Ovary (tissue), 9 donors: ENCODE measurements around the gene LRRC61. TPM values are rescaled to one million over a fixed set of nuclear protein-coding genes. Genes with fewer than 3 reads are reported as not detected.
A peak's percentile ranks its signal among the peaks of the same experiment; 100 is the strongest.

Experiments used
- DNase-seq, 5 donors: peaks; one replicate each; pipeline ENCODE4 v3.0.0-alpha.2; 2019 to 2020
- H3K27ac ChIP-seq, 2 donors: fragments of 200-600 bp; one replicate each; pipeline versions ENCODE4 v1.5.1 to v1.8.0; 2019 to 2022
- H3K27me3 ChIP-seq: fragments of 200-600 bp; one replicate; pipeline ENCODE4 v1.8.0; 2022
- H3K36me3 ChIP-seq: fragments of 200-600 bp; sonication (generic); one replicate; pipeline ENCODE4 v1.5.1; 2019
- H3K4me1 ChIP-seq: one replicate; pipeline ENCODE4 v1.8.1; 2013; ENCODE audit warnings: mild to moderate bottlenecking, moderate library complexity; ENCODE audit not compliant: insufficient read depth
- H3K4me3 ChIP-seq: fragments of 200-600 bp; sonication (generic); one replicate; pipeline ENCODE4 v1.5.1; 2017
- H3K9me3 ChIP-seq, 2 donors: fragments of 200-600 bp in 1 of 2; sonication (generic) in 1 of 2; one replicate each; pipeline versions ENCODE4 v1.5.1 to v1.8.1; 2013 to 2019; ENCODE audit warnings: mild to moderate bottlenecking in 1 of 2, moderate library complexity in 1 of 2
- EP300 ChIP-seq: sonication (generic); formaldehyde crosslinking; IDR thresholded peaks from one replicate; pipeline ENCODE4 v1.6.1; 2017; ENCODE audit warnings: antibody characterized with exemption
- POLR2A ChIP-seq: fragments of 450-650 bp; IDR thresholded peaks from one replicate; pipeline ENCODE4 v1.6.1; 2017; ENCODE audit warnings: antibody characterized with exemption, mild to moderate bottlenecking, moderate library complexity
- WGBS, 3 donors: extraction: QIAGEN DNeasy Blood & Tissue Kit in 1 of 3; methylation state at CpG; one replicate each; pipeline versions ENCODE4 v1.1.5 to v1.1.7; 2013 to 2017; 5-methylcytosine and 5-hydroxymethylcytosine counted together
- intact Hi-C, 4 donors: fragments of 100-400 bp; cut with DNase I; formaldehyde crosslinking; loops; one replicate each; pipeline versions ENCODE4 v1.11.0 to v1.15.1; 2022 to 2023
- polyA plus RNA-seq, 2 donors: library from polyadenylated mRNA; stranded (reverse); fragments of 200-250 nt in 1 of 2; fragments of 350-450 nt in 1 of 2; fragmentation: Illumina TruSeq in 1 of 2; extraction: RNeasy Lipid Tissue Mini Kit (QIAGEN cat#74804) in 1 of 2; gene quantifications; one replicate each; pipeline ENCODE4 v1.2.3, GENCODE V29; 2013 to 2014
- total RNA-seq, 7 donors: library from RNA; depleted of rRNA in 2 of 7; stranded (reverse); fragments of >200 nt in 2 of 7; fragmentation: NEBNext Ultra II Directional in 3 of 7; extraction: Animal tissue kit (Norgen Biotek cat#: 25700) in 3 of 7; gene quantifications; one replicate each; pipeline versions ENCODE4 v1.1.0 to v1.2.4, GENCODE V29; 2016 to 2023
- TF ChIP-seq, protein P1 (sequence below), 3 donors: fragments of 450-650 bp in 2 of 3; fragments of 200-600 bp in 1 of 3; IDR thresholded peaks; one replicate each; pipeline versions ENCODE4 v1.5.1 to v1.8.0; 2016 to 2022; ENCODE audit warnings: antibody characterized with exemption in 3 of 3, mild to moderate bottlenecking in 1 of 3
- donor health status: DM: no; HTN: no; CAD: no; lungs with moderate emphysema.
- donor health status: DM: no; HTN: no; CAD: no.
- donor health status: Bipolar disorder and iron deficiency.
- donor health status: DM: yes; HTN: yes; CAD: no.
- donor health status: DM: no; HTN: no; CAD: no.
- donor health status: DM: yes; HTN: yes; CAD: no.

Gene LRRC61
- total and polyA plus RNA-seq, 9 donors = 3.0 to 34.9 (median 25.2) TPM

DNA sequence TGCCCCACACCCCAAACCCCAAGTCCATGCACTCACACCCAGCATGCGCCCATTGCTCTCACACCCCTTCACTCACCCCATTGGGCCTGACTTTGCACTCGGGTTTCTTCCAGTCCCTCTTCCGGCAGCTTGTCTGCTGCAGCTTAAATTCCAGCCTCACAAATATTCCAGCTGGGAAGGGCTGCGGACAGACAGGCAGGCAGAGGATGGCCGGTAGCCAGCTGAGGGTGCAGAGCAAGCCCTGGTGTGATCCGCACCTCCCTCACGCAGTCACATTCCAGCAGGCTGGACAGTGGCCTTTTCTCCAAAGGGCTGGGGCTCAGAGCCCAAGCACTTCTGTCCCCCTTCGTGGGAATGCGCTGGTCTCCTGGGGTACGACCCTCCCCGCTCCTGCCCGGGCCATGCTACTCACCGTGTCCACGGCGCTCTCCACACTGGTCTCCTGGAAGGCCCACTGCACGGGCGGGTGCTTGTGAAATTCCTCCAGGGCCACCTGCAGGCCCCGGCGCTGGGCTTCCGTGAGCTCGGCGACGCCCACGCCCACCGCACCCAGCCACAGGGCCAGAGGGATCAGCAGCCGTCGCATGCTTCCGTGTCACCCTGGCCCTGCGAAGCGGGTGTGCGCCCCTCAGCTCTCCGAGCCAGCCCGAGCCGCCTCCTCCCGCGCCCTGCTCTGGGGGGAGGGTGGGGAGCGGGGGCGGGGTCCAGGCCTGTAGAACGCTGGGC is 17.0 kb downstream of the LRRC61 start:
- Histone ChIP-seq H3K27ac (peak overlapping the region; percentile 95), H3K4me3 (peak overlapping the region; percentile 84), H3K9me3 (no peaks in the 10 kb centered on the region), H3K4me1 (peaks cover 24% of the 10 kb centered on the region), H3K27me3 (no peaks in the 10 kb centered on the region), H3K36me3 (no peaks in the 10 kb centered on the region)
- 3 to 24% (median 4%) methylated on average over 27 to 39 of the region's 39 CpGs for WGBS, 3 donors
- TF ChIP-seq, protein P1, sequence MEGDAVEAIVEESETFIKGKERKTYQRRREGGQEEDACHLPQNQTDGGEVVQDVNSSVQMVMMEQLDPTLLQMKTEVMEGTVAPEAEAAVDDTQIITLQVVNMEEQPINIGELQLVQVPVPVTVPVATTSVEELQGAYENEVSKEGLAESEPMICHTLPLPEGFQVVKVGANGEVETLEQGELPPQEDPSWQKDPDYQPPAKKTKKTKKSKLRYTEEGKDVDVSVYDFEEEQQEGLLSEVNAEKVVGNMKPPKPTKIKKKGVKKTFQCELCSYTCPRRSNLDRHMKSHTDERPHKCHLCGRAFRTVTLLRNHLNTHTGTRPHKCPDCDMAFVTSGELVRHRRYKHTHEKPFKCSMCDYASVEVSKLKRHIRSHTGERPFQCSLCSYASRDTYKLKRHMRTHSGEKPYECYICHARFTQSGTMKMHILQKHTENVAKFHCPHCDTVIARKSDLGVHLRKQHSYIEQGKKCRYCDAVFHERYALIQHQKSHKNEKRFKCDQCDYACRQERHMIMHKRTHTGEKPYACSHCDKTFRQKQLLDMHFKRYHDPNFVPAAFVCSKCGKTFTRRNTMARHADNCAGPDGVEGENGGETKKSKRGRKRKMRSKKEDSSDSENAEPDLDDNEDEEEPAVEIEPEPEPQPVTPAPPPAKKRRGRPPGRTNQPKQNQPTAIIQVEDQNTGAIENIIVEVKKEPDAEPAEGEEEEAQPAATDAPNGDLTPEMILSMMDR (IDR thresholded peaks at IDR 0.05) = no peak
- TF ChIP-seq EP300 (no peak), POLR2A (no peak)
- peak; percentile 56 to 75 (median 67) for DNase-seq
- intact Hi-C loops = loop anchor here in 1 of 4 donors (5.0 kb wide), 1 partner anchor 42 kb away; no protein-coding TSS in a partner anchor

DNA sequence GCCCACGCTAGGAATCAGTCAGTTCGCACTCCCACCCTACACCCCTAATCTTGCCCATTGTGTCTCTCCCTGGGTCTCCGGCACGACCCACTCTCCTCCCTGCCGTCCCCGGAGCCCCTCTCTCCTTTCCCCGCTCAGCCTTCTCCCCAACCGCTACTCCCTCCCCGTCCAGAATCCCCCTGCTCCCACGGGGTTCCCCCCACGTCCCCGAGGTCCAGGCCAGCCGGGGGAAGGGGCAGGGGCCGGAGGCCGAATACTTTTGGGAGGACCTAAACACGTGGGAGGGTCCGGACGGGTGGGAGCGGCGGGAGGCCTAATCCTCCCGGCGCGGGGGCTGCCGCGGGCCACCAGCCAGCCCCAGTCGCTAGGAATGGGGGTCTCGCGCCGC is 17.7 kb downstream of the LRRC61 start:
- Histone ChIP-seq H3K4me3 (peak overlapping the region; percentile 84), H3K27ac (peak overlapping the region; percentile 95), H3K9me3 (no peaks in the 10 kb centered on the region), H3K27me3 (no peaks in the 10 kb centered on the region), H3K36me3 (no peaks in the 10 kb centered on the region), H3K4me1 (peaks cover 19% of the 10 kb centered on the region)
- DNase-seq = peak in 4 of 5 donors; percentile 35 to 68 (median 66)
- TF ChIP-seq, protein P1 (IDR thresholded peaks at IDR 0.05) = no peak
- no peak for TF ChIP-seq EP300
- no peak for TF ChIP-seq POLR2A
- intact Hi-C loops = loop anchor here in 1 of 4 donors (5.0 kb wide), 1 partner anchor 41 kb away; no protein-coding TSS in a partner anchor
- WGBS, 3 donors = 0 to 2% (median 1%) methylated on average over 29 of the region's 29 CpGs

DNA sequence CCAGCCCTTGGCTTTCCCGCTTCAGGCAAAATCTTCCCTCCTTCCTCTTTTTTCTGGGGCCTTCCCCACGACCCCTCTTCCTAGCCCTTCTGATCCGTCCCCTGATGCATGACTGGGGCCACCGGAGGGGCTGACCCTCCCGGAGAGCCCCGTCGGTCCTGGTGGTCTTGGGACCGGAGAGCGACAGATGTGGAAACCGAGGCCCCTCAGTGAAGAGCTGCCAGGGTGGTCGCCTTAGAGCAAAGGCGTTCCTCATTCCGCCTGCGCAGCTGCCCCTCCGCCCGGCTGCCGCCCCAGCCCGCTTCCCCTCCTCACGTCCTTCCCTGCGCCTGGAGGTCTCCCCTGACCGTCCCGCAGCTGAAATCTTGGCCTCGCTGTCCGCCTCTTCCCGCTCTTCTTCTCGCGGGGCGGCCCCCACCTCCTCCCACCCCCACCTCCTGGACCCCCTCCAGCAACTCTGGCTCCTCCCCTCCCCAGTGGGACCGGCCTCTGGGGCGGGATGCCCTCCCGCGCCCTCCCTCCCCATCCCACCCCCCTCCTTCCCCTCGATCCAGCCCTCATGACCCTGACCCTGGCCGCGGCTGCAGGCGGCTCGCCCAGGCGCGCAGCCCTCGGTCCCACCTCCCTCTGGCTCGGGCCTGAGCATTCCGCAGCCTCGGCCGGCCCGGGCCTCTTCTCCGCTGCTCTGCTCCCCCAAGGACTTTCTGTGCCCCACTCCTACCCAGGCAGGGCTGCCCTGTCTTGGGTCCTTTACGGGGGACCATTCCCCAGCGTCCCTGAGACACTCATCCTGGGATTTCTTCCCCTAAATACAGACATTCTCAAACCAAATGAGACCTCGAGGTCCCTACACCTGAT is 18.3 kb downstream of the LRRC61 start, which contains the start of gene RARRES2:
Gene RARRES2, minus strand, starts transcription at position 367 of the 858 bp plus-strand sequence. CDS start 1,020 bp downstream, outside the sequence.
- DNase-seq = peak; percentile 90 to 95 (median 92)
- intact Hi-C loops = loop anchor here in 1 of 4 donors (5.0 kb wide), 1 partner anchor 41 kb away; no protein-coding TSS in a partner anchor
- Histone ChIP-seq H3K4me3 (peak within 1 kb of the TSS; percentile 84), H3K27me3 (no peaks in the 10 kb centered on the region), H3K4me1 (peaks cover 17% of the 10 kb centered on the region), H3K27ac (peak within 1 kb of the TSS; percentile 95), H3K9me3 (no peaks in the 10 kb centered on the region), H3K36me3 (no peaks in the 10 kb centered on the region)
- WGBS, 3 donors = 0 to 1% (median 1%) methylated on average over 49 of the region's 49 CpGs
- TF ChIP-seq EP300 = no peak
- peak; percentile 58 for TF ChIP-seq POLR2A
- TF ChIP-seq, protein P1 (IDR thresholded peaks at IDR 0.05) = no peak

DNA sequence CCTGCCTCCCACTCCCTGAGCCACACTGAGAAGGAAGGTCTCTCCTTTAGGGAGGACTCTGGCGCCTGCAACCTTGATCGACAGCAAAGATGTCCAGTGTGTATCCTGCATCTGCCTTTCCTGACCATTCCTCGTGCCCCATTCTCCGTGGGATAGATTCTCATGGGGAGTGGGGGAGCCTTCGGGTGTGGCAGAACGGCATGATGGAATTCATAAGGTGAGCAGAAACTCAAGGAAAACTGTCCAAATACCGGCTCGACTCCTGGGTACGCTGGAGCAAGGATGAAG is 18.9 kb downstream of the LRRC61 start:
- intact Hi-C loops = loop anchor here in 1 of 4 donors (5.0 kb wide), 1 partner anchor 40 kb away; no protein-coding TSS in a partner anchor
- Histone ChIP-seq H3K27me3 (no peaks in the 10 kb centered on the region), H3K9me3 (no peaks in the 10 kb centered on the region), H3K27ac (peak overlapping the region in 1 of 2 donors; percentile 80), H3K4me1 (peaks cover 13% of the 10 kb centered on the region), H3K4me3 (peak overlapping the region; percentile 84), H3K36me3 (no peaks in the 10 kb centered on the region)
- DNase-seq = no peak
- 62 to 68% (median 63%) methylated on average over 9 of the region's 9 CpGs for WGBS, 3 donors
- TF ChIP-seq, protein P1 (IDR thresholded peaks at IDR 0.05) = no peak
